GM21737 (cell line): ENCODE results near the gene GOLGA6B.
"Not testable (repeated sequence)": the region's sequence is repeated elsewhere in the genome, so short reads cannot be mapped to it uniquely, and the experiment has no call there.

Experiments used
- ATAC-seq: cut with Tn5 transposase; IDR thresholded peaks from one replicate; pipeline ENCODE4 v1.9.1; 2021; ENCODE audit warnings: mild to moderate bottlenecking, moderate library complexity; ENCODE audit not compliant: unreplicated experiment

GOLGA6B gene

GRCh38 chr15:72654397-72654796 lies at the start of gene GOLGA6B:
TSS of gene GOLGA6B (plus strand) at chr15:72654697. CDS start at chr15:72654738, 41 bp downstream.
- ATAC-seq, result not testable (repeated sequence)

GRCh38 chr15:72604794-72605193 lies 49.7 kb upstream of the GOLGA6B start:
- ATAC-seq, result no peak

- ATAC-seq, result not testable (repeated sequence)
These were observed 46.4 kb upstream of the GOLGA6B start for GRCh38 chr15:72608084-72608483.

DNA sequence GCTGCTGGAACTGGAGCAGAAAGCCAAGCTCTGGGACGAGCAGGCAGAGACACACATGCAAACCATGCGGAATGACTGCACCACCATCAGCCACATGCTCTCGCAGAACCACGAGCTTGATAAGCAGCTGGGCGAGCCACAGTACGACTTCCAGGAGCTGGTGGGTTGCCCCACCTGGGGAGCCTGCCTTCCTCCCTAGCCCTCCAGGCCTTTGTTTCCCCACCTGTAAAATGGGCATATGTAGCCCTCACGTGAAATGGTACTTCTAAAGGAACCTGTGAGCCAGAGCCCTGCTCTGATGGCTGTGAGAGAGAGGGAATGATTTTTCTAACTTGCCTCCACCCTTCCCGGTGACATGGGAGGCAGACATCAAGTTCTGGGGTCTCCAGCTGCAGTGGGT lies 44.6 kb upstream of the GOLGA6B start:
- no peak for ATAC-seq

DNA sequence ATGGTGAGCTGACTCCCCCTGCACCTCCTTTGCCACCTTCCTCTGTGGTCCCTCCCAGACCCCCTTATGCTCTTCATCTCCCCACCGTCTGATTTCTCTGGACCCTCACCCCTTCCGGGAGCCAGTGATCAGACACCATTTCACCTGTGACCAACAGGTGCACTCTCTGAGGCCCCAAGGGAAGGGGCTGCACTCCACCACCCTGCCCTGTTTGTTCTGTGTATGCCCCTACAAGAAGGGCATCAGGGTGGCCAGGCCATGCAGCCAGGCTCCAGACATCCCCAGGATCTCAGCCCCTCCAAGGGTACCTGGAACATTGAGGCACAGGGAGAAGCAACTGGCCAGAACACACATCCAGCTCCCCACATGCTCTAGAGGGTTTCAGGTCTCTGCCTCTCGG lies 42.2 kb upstream of the GOLGA6B start:
- ATAC-seq, result not testable (repeated sequence)

- ATAC-seq, result no peak
These were observed 39.5 kb upstream of the GOLGA6B start for GRCh38 chr15:72614810-72615532.

- ATAC-seq, result not testable (repeated sequence)
These were observed 38.8 kb upstream of the GOLGA6B start for GRCh38 chr15:72615533-72616233.

DNA sequence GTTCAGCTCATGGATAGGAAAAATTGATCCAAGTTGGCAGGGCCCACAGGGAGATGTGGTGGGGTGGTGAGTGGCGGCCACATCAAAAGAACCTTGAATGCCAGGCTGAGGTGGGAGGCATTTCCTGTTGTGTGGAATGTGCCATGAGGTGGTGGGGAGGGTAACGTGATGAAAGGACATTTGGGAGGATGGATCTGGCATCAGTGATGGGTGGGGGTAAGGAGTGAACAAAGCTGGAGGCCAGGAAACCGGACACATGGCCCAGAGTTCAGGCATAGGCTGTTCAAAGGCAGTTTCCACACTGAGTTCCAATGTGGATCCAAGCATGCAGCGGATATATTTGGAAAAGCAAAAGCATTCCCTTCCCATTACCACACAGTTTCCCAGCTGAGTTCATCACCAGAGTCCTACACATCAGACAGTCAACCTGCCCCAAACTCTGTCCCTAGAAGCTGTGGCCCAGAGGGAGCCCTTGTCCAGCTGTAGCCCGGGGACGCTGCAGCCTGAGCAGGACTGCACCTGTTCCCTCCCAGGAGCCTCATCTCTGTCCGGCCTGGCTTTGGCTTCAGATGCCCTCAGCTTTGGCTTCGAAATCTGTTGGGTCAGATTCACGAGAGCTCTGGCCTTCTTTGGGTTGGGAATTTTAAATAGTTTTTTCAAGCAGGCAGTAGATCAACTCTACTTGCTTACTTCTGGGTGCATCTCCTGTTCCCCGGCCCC lies 37.8 kb upstream of the GOLGA6B start:
- no peak for ATAC-seq

DNA sequence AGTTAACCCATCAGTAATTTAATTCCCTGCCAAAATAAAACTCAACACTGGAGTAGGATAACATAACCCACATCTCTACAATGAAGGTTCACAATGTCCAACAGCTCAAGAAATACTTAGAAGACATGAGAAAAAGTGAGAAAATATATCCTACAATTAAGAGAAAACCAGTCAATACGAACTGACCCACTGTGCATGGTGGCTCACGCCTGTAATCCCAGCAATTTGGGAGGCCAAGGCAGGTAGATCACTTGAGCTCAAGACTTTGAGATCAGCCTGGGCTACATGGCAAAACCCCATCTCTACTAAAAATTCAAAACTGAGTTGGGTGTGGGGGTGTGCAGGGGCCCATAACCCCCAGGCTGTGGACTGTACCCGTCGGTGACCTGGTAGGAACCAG lies 30.6 kb upstream of the GOLGA6B start:
- ATAC-seq, result not testable (repeated sequence)

DNA sequence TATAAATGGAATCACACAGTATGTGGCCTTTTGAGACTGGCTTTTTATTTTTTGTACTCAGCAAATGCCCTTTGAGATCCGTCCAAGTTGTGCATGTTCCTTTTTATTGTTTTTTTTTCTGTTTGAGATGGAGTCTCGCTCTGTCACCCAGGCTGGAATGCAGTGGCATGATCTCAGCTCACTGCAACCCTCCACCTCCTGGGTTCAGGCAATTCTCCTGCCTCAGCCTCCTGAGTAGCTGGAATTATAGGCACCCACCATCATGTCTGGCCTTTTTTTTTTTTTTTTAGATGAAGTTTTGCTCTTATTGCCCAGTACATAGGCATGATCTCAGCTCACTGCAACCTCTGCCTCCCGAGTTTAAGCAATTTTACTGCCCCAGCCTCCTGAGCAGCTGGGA lies 28.3 kb upstream of the GOLGA6B start:
- not testable (repeated sequence) for ATAC-seq

DNA sequence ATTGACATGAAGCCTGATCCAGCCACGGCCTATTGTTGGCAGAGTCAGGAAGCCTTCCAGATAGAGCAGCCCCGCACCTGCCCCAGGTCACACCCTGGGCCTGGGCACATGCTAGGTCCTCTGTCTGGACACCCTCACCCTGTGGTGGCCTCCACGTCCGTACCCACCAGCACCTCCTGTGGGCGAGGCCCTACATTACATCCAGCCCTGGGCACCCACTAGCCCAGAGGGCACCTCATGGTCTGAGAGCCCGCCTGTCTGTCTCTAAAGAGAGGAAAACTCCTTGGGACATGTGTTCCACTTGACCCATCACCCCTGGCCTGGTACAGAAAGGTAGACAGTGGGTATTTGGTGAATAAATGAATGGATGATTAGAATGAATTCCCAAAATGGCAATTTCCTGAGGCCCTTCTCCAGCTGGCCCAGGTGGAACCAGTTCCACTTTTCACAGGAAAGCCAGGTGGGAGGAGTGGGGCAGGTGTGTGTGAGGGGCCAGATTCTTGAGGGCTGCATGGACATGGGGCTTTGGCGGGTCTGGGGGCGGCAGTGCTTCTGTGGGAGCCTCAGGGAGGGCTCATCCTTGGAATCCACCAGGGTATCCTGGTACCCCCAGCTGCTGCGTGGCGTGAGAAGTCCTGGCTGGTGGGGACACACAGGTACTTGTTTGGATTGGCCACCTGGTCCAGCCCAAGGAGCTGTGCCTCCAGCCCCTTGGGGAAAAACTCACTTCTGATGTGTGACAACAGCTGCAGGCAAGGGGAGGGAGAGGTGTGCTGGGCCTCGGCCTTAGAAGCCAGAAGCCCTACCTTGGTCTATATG lies 26.0 kb upstream of the GOLGA6B start:
- not testable (repeated sequence) for ATAC-seq

DNA sequence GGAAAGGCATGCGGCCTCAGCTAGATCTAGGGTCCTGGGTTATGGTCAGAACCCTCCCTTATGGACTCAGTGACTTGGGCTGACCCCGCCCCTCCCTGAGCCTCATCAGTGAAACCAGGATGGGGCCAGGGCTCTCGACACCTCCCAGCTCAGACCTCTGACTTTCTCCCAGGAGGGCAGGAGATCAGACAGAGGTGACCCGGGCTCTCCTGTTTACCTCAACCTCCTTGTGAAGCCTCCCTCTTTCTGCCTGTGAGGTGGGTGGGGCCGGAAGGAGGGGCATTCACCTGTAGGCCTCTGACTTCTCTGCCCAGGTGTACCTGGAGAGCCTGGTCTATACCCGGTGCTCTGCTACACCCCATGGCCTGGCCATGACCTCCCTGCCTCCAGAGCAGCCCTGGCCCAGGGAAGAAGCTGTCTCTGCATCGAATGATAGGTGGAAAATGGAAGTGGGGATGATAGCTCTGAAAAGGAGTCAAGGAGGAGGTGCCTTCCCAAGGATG lies 25.4 kb upstream of the GOLGA6B start:
- ATAC-seq, result not testable (repeated sequence)

DNA sequence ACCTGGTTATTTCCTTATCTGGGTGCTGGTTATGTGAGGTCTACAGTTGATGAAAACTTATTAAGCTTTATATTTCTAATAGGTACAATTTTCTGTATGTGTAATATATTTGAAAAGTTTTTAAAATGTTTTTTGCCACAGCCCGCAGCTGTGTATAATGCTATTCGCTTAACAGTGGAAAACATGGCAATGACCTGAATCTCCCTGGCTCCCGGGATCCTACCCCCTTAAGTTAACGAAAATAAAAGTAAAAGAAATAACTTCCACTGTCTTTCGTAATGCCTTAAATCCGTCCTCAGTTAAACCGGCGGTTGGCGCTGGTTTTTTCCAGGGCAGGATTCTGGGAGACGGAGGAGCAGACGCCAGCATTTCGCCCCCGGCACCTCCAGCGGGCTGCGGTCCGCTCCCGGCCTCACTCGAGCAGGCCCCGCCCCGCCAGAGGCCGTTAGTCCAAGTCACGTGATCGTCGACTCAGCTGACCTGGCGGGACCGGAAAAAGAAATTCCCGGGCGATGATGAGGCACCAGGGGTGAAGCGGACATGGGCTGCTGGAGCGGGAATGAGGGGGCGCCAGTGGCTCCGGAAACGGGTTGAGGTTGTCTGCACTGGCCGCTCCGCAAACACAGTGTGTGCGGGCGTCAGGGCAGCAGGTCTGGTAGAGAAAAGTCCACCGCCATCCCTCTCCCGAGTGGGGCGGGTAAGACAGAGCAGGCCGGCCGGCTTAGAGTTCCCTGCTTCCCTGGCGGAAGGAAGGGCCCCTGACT lies 17.8 kb upstream of the GOLGA6B start:
- peak; percentile 61 for ATAC-seq

- not testable (repeated sequence) for ATAC-seq
These were observed 14.6 kb upstream of the GOLGA6B start for GRCh38 chr15:72639759-72640483.

GRCh38 chr15:72642271-72642670 lies 12.2 kb upstream of the GOLGA6B start:
- not testable (repeated sequence) for ATAC-seq

- not testable (repeated sequence) for ATAC-seq
These were observed 5.8 kb upstream of the GOLGA6B start for GRCh38 chr15:72648631-72649253.

- not testable (repeated sequence) for ATAC-seq
These were observed 1.5 kb downstream of the GOLGA6B start for GRCh38 chr15:72656014-72656413.

DNA sequence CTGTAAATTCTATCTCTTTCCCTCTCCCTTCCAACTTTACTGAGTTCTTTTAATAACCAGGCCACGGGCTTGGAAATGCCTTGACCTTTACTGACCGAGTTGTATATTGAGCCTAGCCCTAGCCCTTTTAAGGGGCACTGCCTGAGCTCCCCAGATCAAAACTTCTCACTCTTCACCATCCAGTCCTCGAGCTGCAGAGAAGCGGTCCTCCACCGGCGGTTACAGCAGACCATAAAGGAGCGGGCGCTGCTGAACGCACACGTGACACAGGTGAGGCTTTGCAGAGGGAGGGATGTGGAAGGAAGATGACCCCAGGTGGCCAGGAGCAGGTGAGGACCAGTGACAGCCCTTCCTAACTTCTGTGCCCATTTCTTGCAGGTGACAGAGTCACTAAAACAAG lies 6.6 kb downstream of the GOLGA6B start:
- not testable (repeated sequence) for ATAC-seq

DNA sequence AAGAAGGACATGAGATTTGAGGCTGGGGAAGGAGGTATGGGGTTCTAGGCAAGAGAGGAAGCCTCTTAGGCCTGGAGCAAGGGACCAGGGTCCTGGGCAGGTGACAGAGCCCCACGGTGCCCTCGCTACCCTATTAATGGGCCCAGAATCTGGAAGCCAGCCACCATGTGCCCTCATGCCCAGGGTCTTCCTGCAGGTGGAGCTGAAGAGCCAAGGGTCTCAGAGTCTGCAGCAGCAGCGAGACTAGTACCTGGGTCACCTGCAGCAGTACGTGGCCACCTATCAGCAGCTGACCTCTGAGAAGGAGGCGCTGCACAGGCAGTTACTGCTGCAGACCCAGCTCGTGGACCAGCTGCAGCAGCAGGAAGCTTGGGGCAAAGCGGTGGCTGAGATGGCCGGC lies 9.4 kb downstream of the GOLGA6B start:
- ATAC-seq, result not testable (repeated sequence)
